ENCODE data around the gene MMP20. TPM values are rescaled to one million over a fixed set of nuclear protein-coding genes. Genes with fewer than 3 reads are reported as not detected.

The MMP20 gene
- total and polyA plus RNA-seq, 2 of the 13 experiments (the other 11 are each of a cell fraction or from before 2014, with no cell fraction given): 0.05 TPM; not detected in 1

GRCh38 chr11:102615894-102616432, 9.2 kb downstream of the MMP20 start (continued):
- TF ChIP-seq, protein P1, sequence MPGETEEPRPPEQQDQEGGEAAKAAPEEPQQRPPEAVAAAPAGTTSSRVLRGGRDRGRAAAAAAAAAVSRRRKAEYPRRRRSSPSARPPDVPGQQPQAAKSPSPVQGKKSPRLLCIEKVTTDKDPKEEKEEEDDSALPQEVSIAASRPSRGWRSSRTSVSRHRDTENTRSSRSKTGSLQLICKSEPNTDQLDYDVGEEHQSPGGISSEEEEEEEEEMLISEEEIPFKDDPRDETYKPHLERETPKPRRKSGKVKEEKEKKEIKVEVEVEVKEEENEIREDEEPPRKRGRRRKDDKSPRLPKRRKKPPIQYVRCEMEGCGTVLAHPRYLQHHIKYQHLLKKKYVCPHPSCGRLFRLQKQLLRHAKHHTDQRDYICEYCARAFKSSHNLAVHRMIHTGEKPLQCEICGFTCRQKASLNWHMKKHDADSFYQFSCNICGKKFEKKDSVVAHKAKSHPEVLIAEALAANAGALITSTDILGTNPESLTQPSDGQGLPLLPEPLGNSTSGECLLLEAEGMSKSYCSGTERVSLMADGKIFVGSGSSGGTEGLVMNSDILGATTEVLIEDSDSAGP (CRISPR knock-in tag; IDR thresholded peaks at IDR 0.05; ENCODE audit: borderline replicate concordance): 0 out of 2 replicates have a peak, but pooled peaks have one; percentile 12
- no peak for TF ChIP-seq TCF7L2 (IDR thresholded peaks at IDR 0.05; ENCODE audit: low read depth, low read length)
- TF ChIP-seq HOXA7 (CRISPR knock-in tag; IDR thresholded peaks at IDR 0.05): no peak
- TF ChIP-seq, protein P2, sequence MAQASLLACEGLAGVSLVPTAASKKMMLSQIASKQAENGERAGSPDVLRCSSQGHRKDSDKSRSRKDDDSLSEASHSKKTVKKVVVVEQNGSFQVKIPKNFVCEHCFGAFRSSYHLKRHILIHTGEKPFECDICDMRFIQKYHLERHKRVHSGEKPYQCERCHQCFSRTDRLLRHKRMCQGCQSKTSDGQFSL (CRISPR knock-in tag; IDR thresholded peaks at IDR 0.05): no peak
- no peak for TF ChIP-seq ZNF746 (CRISPR knock-in tag; IDR thresholded peaks at IDR 0.05)
- no peak for TF ChIP-seq FOXP1 (IDR thresholded peaks at IDR 0.05)
- TF ChIP-seq FOXP1 (CRISPR knock-in tag; IDR thresholded peaks at IDR 0.05): no peak
- no peak for TF ChIP-seq ZNF383 (CRISPR knock-in tag; IDR thresholded peaks at IDR 0.05; ENCODE audit: borderline replicate concordance)
- TF ChIP-seq IKZF1 (IDR thresholded peaks at IDR 0.05): no peak
- TF ChIP-seq ZKSCAN8 (CRISPR knock-in tag; IDR thresholded peaks at IDR 0.05; ENCODE audit: borderline replicate concordance): no peak
- TF ChIP-seq ZNF205 (CRISPR knock-in tag; IDR thresholded peaks at IDR 0.05): no peak
- no peak for TF ChIP-seq ZNF24 (IDR thresholded peaks at IDR 0.05)
- no peak for TF ChIP-seq MXD1 (CRISPR knock-in tag; IDR thresholded peaks at IDR 0.05)
- no peak for TF ChIP-seq MED8 (CRISPR knock-in tag; IDR thresholded peaks at IDR 0.05; ENCODE audit: insufficient replicate concordance)
- no peak for TF ChIP-seq SOX6 (IDR thresholded peaks at IDR 0.05)
- TF ChIP-seq SOX6 (CRISPR knock-in tag; IDR thresholded peaks at IDR 0.05): peak; percentile 3; the same call in 1 of the 2 replicates
- TF ChIP-seq STAT5B (CRISPR knock-in tag; IDR thresholded peaks at IDR 0.05): no peak
- TF ChIP-seq MAZ (IDR thresholded peaks at IDR 0.05; ENCODE audit: borderline replicate concordance, low read depth, low read length): no peak
- TF ChIP-seq MAZ (CRISPR knock-in tag; IDR thresholded peaks at IDR 0.05; ENCODE audit: low read depth): no peak
- no peak for TF ChIP-seq GFI1 (CRISPR knock-in tag; IDR thresholded peaks at IDR 0.05; ENCODE audit: borderline replicate concordance)
- TF ChIP-seq, protein P3, sequence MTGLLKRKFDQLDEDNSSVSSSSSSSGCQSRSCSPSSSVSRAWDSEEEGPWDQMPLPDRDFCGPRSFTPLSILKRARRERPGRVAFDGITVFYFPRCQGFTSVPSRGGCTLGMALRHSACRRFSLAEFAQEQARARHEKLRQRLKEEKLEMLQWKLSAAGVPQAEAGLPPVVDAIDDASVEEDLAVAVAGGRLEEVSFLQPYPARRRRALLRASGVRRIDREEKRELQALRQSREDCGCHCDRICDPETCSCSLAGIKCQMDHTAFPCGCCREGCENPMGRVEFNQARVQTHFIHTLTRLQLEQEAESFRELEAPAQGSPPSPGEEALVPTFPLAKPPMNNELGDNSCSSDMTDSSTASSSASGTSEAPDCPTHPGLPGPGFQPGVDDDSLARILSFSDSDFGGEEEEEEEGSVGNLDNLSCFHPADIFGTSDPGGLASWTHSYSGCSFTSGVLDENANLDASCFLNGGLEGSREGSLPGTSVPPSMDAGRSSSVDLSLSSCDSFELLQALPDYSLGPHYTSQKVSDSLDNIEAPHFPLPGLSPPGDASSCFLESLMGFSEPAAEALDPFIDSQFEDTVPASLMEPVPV (CRISPR knock-in tag; IDR thresholded peaks at IDR 0.05): no peak
- TF ChIP-seq ZIK1 (CRISPR knock-in tag; IDR thresholded peaks at IDR 0.05; ENCODE audit: borderline replicate concordance, low read depth): no peak
- TF ChIP-seq ZNF878 (CRISPR knock-in tag; IDR thresholded peaks at IDR 0.05): no peak
- no peak for TF ChIP-seq ISL2 (CRISPR knock-in tag; IDR thresholded peaks at IDR 0.05)
- TF ChIP-seq ZNF687 (CRISPR knock-in tag; IDR thresholded peaks at IDR 0.05): peak; percentile 55; the same call in 1 of the 2 replicates

Measured in HepG2 (cell line).